ENCODE results near the gene CARD16.
"Not testable (repeated sequence)": the region's sequence is repeated elsewhere in the genome, so short reads cannot be mapped to it uniquely, and the experiment has no call there.

Gene CARD16

GRCh38 chr11:105044557-105045524 is at the start of gene CARD16:
Gene CARD16, minus strand, starts transcription at chr11:105045335. Its CDS starts 38 bp downstream, at chr11:105045297.
- DNase-seq (ENCODE audit: low read depth), result peak; percentile 26

DNA sequence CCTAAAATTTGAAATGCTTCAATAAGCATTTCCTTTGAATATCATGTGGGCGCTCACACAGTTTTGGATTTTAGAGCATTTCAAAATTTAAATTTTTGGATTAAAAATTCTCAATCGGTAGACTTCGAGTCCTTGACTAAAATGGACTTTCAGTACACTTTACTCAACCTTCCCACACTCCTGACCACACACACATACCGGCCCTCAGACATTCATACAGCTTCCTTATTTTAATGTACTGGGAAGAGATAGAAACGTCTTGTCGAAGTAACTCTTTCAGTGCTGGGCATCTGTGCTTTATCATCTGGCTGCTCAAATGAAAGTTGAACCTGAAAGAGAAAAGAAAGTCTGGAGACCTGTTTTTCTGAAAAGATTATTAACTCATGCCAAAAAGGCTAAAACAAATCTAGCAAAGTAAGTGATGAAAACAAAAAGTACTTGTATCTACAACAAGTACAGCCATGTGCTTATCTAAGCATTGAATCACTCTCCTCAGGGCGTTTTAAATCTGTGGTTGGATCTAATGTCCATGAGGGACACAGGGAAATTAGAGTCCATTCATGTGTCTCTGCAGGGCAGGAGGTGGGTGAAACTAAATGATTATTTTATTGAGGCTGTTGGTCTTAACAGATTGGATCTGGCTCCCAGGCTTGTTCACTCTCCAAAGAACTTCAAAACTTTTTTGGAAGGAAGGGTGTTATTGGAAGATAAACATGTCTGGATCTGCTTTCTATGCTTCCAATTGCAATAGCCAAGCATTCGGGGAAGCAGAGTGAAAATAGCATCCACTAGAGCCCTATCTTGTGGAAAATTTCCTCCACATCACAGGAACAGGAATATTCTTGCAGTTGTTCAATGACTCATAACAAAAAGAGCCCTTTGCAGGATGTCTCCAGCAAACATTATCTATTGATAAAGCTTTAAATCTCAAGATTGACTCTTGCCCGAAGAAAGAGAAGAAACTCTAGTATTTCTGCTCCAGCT is 47.4 kb upstream of the CARD16 start:
- no peak for DNase-seq (ENCODE audit: low read depth)

- no peak for DNase-seq (ENCODE audit: low read depth)
These were observed 36.4 kb upstream of the CARD16 start for GRCh38 chr11:105081412-105082150.

- DNase-seq (ENCODE audit: low read depth), result not testable (repeated sequence)
These were observed 35.2 kb upstream of the CARD16 start for GRCh38 chr11:105080171-105080906.

- DNase-seq (ENCODE audit: low read depth), result no peak
These were observed 33.1 kb upstream of the CARD16 start for GRCh38 chr11:105078283-105078682.

DNA sequence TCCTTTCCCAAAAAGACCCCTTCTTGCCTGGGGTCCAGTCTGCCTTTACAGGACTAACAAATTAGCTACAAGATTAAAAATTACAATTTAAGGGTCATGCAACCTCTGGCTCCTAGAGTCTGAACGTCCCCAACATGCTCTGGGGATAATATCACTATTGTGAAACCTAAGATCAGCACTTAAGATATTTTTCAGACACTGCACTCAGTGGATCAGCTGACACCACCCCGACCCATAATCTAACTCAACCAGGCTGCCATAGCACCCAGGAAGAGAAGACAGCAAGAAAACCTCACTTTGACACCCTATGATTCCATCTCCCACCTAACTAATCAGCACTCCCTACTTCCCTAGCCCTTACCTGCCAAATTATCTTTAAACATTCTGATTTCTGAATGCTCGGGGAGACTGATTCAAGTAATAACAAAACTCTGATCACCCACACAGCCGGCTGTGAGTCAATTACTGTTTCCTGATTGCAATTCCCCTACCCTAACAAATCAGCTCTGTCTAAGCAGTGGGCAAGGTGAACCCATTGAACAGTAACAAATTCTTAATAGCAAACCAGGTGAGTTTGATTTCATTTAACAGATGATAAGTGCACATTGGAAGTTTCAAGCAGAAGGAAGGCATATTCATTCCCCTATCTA is 32.1 kb upstream of the CARD16 start:
- DNase-seq (ENCODE audit: low read depth), result not testable (repeated sequence)

- no peak for DNase-seq (ENCODE audit: low read depth)
These were observed 29.0 kb upstream of the CARD16 start for GRCh38 chr11:105074166-105074530.

DNA sequence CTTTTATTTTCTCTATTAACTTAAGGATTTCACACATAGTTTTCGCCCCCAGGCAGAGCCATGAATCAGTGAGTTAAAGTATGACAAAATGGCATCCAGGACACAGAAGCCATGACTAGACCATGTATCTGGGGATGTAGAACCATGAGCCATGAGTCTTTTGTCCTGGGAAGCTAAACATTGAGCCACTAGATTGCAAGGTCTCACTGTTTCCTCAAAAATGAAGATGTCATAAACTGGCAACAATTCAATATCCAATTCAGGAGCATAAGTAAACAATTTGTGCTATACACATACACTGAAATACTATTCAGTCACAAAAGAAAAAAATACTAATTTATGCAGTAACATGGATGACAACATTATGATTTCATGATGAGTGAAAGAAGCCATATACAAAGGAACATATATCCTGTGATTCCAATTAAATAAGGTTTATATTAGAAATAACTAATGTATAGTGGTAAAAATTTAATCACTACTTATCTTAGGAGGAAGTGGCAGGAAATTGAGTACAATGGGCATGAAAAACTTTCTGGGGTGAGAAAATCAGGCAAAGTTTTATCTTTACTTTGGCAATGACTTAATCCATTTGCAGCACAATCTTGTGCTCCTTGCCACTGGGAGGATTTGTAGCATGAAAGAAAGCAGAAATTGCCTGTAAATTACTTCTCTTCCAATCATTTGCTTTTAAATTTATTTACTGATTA is 28.5 kb upstream of the CARD16 start:
- no peak for DNase-seq (ENCODE audit: low read depth)

DNA sequence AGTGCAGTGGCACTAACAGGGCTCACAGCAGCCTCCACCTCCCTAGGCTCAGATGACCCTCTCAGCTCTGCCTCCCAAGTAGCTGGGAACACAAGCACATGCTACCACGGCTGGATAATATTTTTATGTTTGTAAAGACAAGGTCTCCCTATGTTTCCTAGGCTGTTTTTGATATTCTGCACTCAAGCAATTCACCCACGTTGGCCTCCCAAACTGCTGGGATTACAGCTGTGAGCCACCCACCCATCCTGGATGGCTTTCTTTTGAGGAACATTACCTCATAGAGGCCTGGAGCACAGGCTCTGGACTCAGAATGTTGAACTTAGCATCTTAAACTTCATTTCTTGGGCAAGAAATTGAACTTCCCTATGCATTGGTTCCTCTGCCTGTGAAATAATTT is 26.9 kb upstream of the CARD16 start:
- not testable (repeated sequence) for DNase-seq (ENCODE audit: low read depth)

- DNase-seq (ENCODE audit: low read depth), result no peak
These were observed 26.1 kb upstream of the CARD16 start for GRCh38 chr11:105071089-105071732.

- DNase-seq (ENCODE audit: low read depth), result no peak
These were observed 25.2 kb upstream of the CARD16 start for GRCh38 chr11:105070306-105070705.

GRCh38 chr11:105069749-105070148 is 24.6 kb upstream of the CARD16 start:
- DNase-seq (ENCODE audit: low read depth), result not testable (repeated sequence)

DNA sequence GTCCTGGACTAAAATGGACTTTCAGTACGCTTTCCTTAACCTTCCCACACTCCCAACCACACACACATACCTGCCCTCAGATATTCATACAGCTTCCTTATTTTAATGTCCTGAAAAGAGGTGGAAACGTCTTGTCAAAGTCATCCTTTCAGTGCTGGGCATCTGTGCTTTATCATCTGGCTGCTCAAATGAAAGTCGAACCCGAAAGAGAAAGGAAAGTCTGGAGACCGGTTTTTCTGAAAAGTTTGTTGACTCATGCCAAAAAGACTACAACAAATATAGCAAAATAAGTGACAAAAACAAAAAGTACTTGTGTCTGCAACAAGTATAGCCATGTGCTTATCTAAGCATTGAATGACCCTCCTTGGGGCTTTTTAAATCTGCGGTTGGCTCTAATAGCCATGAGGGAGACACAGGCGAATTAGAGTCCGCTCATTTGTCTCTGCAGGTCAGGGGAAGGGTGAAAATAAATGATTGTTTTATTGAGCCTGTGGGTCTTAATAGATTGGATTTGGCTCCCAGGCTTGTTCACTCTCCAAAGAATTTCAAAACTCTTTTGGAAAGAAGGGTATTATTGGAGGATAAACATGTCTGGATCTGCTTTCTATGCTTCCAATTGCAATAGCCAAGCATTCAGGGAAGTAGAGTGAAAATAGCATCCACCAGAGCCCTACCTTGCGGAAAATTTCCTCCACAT is 18.3 kb upstream of the CARD16 start:
- not testable (repeated sequence) for DNase-seq (ENCODE audit: low read depth)

GRCh38 chr11:105057432-105057831 is 12.3 kb upstream of the CARD16 start:
- DNase-seq (ENCODE audit: low read depth), result no peak

GRCh38 chr11:105056446-105056845 is 11.3 kb upstream of the CARD16 start:
- DNase-seq (ENCODE audit: low read depth), result no peak

DNA sequence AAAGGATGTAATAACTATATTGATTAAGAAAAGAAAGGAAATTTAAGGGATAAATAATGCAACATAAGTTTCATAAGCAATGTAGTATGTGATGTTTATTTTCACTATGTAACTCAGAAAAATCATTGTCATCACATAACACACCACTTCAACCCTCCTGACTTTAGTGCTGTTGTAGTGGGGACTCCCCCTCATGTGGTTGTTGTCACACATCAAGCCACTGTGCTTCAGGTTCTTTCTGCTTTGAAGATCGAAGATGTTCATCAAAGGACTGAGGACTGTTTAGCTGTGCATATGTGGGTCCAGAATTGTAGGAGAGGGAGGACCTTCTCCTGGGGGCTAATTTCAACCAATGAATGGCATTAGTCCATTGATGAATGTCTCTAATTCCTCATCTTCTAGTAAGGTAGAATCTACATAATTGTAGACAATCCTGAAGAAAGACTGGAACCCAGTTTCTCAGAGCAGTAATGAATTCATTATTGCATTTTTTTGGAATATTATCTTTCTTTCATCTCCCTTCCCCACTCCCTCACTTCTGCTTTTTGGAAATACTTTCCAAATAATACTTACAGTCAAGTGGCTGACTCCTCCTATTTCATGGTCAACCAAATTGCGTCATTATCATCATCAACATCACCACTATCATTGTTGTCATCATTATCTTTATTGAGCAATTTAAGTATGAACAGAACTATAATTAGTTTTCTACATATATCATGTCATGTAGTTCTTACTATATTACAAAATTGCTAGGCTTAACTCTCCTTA is 9.8 kb upstream of the CARD16 start:
- no peak for DNase-seq (ENCODE audit: low read depth)

GRCh38 chr11:105052487-105052886 is 7.4 kb upstream of the CARD16 start:
- no peak for DNase-seq (ENCODE audit: low read depth)

DNA sequence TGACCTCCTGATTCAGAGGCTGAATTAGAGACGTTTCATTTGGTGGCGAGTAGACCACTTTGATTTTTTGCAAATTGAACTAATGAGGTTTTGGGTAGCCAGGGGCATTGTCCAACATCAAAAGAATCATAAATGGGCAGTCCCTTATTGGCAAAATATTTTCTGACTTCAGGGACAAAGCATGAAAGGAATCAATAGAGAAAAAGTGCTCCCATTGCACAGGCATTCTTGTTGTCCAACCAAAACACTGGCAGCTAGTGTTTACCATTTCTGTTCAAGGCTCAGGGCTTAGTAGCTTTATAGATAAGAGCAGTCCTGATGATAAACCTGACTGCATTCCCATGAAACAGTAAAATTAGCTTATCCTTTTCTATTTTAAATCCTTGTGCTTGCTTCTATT is 6.4 kb upstream of the CARD16 start:
- DNase-seq (ENCODE audit: low read depth), result no peak
